K562 (cell line): Measurements from ENCODE around the gene CPNE9. TPM values are rescaled to one million over a fixed set of nuclear protein-coding genes. Genes with fewer than 3 reads are reported as not detected.

Source experiments
- GABPA ChIP-seq: fragments of 200-800 bp; sonication (Bioruptor generic); conservative IDR thresholded peaks from 2 replicates; pipeline ENCODE4 v1.6.1; 2016; ENCODE audit warnings: low read depth, missing genetic modification characterization, missing compliant biosample characterization
- GABPB1 ChIP-seq: sonication (generic); formaldehyde crosslinking; IDR thresholded peaks from 2 replicates; pipeline ENCODE4 v1.8.0; 2022; ENCODE audit warnings: mild to moderate bottlenecking, missing genetic modification reagents
- RBM22 ChIP-seq: fragments of 200-400 bp; formaldehyde crosslinking; IDR thresholded peaks from 2 replicates; pipeline ENCODE4 v1.6.1; 2018; ENCODE audit warnings: low read length, low read depth; ENCODE audit not compliant: poor library complexity, severe bottlenecking
- ZNF3 ChIP-seq: fragments of 250-450 bp; sonication (Bioruptor Pico); IDR thresholded peaks from 2 replicates; pipeline ENCODE4 v1.5.0; 2021; ENCODE audit warnings: mild to moderate bottlenecking, moderate library complexity
- ZNF696 ChIP-seq: fragments of 250-450 bp; sonication (Bioruptor Pico); conservative IDR thresholded peaks from 2 replicates; pipeline ENCODE4 v1.4.0; 2020; ENCODE audit warnings: mild to moderate bottlenecking, moderate library complexity
- polyA plus RNA-seq, 8 experiments: library from polyadenylated mRNA; depleted of rRNA in 4 of 8; stranded (reverse) in 5 of 8; unstranded in 3 of 8; fragments of >200 nt; fragmentation: Nextera tagmentation in 2 of 8; fragmentation: Illumina TruSeq in 1 of 8; extraction: Ambion mirVana in 2 of 8; extraction: Trizol in 1 of 8; gene quantifications; 2 replicates each; pipeline versions ENCODE4 v1.2.1 to v1.2.3, GENCODE V29; 2011 to 2014; ENCODE audit warnings: inconsistent platforms in 1 of 8, missing spikeins in 1 of 8
- total RNA-seq, 7 experiments: library from RNA; depleted of rRNA in 6 of 7; stranded (reverse); fragments of >200 nt in 6 of 7; fragmentation: Illumina TruSeq in 2 of 7; extraction: Trizol in 2 of 7; gene quantifications; 2 replicates each; pipeline versions ENCODE4 v1.2.1 to v1.2.3, GENCODE V29; 2011 to 2021; ENCODE audit warnings: low replicate concordance in 1 of 7
- TF ChIP-seq, protein P1 (sequence below): fragments of 200-800 bp; sonication (Bioruptor generic); IDR thresholded peaks from 2 replicates; pipeline ENCODE4 v1.6.1; 2016; ENCODE audit warnings: missing genetic modification characterization, missing compliant biosample characterization
- TF ChIP-seq, protein P2 (sequence below): IDR thresholded peaks from 3 replicates; pipeline ENCODE4 v1.6.1; 2011; ENCODE audit warnings: borderline replicate concordance, mild to moderate bottlenecking; ENCODE audit not compliant: insufficient read length, insufficient read depth
- TF ChIP-seq, protein P3 (sequence below), 3 experiments: fragments of 200-800 bp in 1 of 3; fragments of 250-450 bp in 1 of 3; fragments of 450-650 bp in 1 of 3; sonication (Bioruptor Pico) in 1 of 3; sonication (Bioruptor generic) in 1 of 3; formaldehyde crosslinking in 1 of 3; IDR thresholded peaks; 2 replicates each; pipeline versions ENCODE4 v1.6.1 to v1.8.0; 2016 to 2022; ENCODE audit warnings: mild to moderate bottlenecking in 2 of 3, missing genetic modification characterization in 2 of 3, missing compliant biosample characterization in 1 of 3, moderate library complexity in 1 of 3

Gene CPNE9
- total and polyA plus RNA-seq, 9 of the 15 experiments (the other 6 are each of a cell fraction or from before 2014, with no cell fraction given), result 0.22 to 0.56 (median 0.29) TPM; not detected in 3

DNA sequence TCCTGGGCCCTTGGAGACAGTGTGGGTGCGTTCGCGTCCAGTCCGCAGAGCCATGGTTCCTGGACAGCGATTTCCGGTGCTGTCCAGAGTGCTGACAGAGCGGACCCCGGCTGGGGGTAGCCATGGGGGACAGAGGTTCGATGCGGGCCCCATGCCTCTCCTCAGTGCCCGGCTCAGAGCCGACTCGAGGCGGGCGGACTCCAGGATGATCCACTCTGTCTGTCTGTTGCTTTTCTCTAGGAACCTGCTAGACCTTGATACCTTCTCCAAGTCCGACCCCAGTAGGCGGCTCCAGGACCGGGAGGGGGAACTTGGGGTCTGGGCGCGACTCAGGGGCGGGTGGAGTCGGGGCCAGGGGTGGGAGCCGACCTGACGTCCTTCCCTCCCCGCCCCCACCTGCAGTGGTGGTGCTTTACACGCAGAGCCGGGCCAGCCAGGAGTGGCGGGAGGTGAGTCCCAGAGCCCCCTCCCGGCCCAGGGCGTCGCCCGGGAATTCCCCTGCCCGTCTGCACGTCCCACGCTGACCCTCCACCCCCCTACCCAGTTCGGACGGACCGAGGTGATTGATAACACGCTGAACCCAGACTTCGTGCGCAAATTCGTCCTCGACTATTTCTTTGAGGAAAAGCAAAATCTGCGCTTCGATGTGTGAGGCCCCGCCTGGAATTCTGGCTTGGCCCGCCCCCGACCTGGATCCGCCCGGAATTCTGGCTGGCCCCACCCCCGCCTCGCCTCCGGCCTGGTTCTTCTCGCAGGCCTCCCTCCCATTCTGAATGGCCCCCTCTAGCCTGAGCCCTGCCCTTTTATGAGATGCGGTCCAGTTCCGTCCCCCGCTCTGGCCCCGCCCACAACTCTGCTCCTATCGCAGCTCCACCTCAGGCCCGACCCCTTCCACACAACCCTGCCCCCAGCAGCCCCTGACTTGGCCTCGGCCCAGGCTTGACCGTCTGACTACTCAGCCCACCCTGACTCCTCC, 1.0 kb downstream of the CPNE9 start (continued):
- TF ChIP-seq, protein P1, sequence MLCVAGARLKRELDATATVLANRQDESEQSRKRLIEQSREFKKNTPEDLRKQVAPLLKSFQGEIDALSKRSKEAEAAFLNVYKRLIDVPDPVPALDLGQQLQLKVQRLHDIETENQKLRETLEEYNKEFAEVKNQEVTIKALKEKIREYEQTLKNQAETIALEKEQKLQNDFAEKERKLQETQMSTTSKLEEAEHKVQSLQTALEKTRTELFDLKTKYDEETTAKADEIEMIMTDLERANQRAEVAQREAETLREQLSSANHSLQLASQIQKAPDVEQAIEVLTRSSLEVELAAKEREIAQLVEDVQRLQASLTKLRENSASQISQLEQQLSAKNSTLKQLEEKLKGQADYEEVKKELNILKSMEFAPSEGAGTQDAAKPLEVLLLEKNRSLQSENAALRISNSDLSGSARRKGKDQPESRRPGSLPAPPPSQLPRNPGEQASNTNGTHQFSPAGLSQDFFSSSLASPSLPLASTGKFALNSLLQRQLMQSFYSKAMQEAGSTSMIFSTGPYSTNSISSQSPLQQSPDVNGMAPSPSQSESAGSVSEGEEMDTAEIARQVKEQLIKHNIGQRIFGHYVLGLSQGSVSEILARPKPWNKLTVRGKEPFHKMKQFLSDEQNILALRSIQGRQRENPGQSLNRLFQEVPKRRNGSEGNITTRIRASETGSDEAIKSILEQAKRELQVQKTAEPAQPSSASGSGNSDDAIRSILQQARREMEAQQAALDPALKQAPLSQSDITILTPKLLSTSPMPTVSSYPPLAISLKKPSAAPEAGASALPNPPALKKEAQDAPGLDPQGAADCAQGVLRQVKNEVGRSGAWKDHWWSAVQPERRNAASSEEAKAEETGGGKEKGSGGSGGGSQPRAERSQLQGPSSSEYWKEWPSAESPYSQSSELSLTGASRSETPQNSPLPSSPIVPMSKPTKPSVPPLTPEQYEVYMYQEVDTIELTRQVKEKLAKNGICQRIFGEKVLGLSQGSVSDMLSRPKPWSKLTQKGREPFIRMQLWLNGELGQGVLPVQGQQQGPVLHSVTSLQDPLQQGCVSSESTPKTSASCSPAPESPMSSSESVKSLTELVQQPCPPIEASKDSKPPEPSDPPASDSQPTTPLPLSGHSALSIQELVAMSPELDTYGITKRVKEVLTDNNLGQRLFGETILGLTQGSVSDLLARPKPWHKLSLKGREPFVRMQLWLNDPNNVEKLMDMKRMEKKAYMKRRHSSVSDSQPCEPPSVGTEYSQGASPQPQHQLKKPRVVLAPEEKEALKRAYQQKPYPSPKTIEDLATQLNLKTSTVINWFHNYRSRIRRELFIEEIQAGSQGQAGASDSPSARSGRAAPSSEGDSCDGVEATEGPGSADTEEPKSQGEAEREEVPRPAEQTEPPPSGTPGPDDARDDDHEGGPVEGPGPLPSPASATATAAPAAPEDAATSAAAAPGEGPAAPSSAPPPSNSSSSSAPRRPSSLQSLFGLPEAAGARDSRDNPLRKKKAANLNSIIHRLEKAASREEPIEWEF (CRISPR knock-in tag), result no peak
- TF ChIP-seq, protein P2, sequence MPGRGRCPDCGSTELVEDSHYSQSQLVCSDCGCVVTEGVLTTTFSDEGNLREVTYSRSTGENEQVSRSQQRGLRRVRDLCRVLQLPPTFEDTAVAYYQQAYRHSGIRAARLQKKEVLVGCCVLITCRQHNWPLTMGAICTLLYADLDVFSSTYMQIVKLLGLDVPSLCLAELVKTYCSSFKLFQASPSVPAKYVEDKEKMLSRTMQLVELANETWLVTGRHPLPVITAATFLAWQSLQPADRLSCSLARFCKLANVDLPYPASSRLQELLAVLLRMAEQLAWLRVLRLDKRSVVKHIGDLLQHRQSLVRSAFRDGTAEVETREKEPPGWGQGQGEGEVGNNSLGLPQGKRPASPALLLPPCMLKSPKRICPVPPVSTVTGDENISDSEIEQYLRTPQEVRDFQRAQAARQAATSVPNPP, result no peak
- TF ChIP-seq ZNF696 (CRISPR knock-in tag) (no peak), RBM22 (no peak), GABPA (peak; percentile 83), ZNF3 (CRISPR knock-in tag) (no peak), GABPB1 (CRISPR knock-in tag) (peak; percentile 93)
- TF ChIP-seq, protein P3, sequence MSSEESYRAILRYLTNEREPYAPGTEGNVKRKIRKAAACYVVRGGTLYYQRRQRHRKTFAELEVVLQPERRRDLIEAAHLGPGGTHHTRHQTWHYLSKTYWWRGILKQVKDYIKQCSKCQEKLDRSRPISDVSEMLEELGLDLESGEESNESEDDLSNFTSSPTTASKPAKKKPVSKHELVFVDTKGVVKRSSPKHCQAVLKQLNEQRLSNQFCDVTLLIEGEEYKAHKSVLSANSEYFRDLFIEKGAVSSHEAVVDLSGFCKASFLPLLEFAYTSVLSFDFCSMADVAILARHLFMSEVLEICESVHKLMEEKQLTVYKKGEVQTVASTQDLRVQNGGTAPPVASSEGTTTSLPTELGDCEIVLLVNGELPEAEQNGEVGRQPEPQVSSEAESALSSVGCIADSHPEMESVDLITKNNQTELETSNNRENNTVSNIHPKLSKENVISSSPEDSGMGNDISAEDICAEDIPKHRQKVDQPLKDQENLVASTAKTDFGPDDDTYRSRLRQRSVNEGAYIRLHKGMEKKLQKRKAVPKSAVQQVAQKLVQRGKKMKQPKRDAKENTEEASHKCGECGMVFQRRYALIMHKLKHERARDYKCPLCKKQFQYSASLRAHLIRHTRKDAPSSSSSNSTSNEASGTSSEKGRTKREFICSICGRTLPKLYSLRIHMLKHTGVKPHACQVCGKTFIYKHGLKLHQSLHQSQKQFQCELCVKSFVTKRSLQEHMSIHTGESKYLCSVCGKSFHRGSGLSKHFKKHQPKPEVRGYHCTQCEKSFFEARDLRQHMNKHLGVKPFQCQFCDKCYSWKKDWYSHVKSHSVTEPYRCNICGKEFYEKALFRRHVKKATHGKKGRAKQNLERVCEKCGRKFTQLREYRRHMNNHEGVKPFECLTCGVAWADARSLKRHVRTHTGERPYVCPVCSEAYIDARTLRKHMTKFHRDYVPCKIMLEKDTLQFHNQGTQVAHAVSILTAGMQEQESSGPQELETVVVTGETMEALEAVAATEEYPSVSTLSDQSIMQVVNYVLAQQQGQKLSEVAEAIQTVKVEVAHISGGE (CRISPR knock-in tag; IDR thresholded peaks at IDR 0.05), result peak in 1 of 3 experiments; percentile 65; a peak in 1 of 6 replicates
